SU-DHL-6 (cell line): ENCODE results near the gene RAD51B.

Experiments used
- H2AFZ ChIP-seq: fragments of 200-600 bp; sonication (generic); 2 replicates; pipeline ENCODE4 v1.6.1; 2014; ENCODE audit warnings: low read depth, mild to moderate bottlenecking, moderate library complexity, mixed read lengths, antibody characterized with exemption, low read length; ENCODE audit not compliant: severe bottlenecking
- H3F3A ChIP-seq: fragments of 200-600 bp; shearing (Covaris generic); 2 replicates; pipeline ENCODE4 v1.6.0; 2016; ENCODE audit warnings: antibody characterized with exemption, mild to moderate bottlenecking; ENCODE audit not compliant: insufficient read depth
- H3K27ac ChIP-seq: fragments of 200-600 bp; sonication (generic); 2 replicates; pipeline ENCODE4 v1.5.1; 2016; ENCODE audit warnings: low read depth, mild to moderate bottlenecking, low read length, moderate library complexity, mixed read lengths
- H3K27me3 ChIP-seq: fragments of 200-600 bp; sonication (generic), shearing (Covaris generic); 2 replicates; pipeline ENCODE4 v1.6.0; 2014; ENCODE audit warnings: mild to moderate bottlenecking, low read length
- H3K36me3 ChIP-seq: fragments of 200-600 bp; sonication (generic); 2 replicates; pipeline ENCODE4 v1.6.1; 2014; ENCODE audit warnings: mild to moderate bottlenecking, low read length, mixed read lengths
- H3K4me2 ChIP-seq: fragments of 300-600, 200-600 bp; shearing (Covaris generic), sonication (generic); 2 replicates; pipeline ENCODE4 v1.6.0; 2014; ENCODE audit warnings: low read length, low read depth, mild to moderate bottlenecking; ENCODE audit not compliant: poor library complexity, severe bottlenecking
- H3K4me3 ChIP-seq: fragments of 200-600 bp; sonication (generic); 2 replicates; pipeline ENCODE4 v1.5.1; 2014; ENCODE audit warnings: antibody characterized with exemption, low read length, mild to moderate bottlenecking, mixed read lengths; ENCODE audit not compliant: insufficient read depth, poor library complexity, severe bottlenecking
- H3K79me2 ChIP-seq: fragments of 200-600 bp; sonication (generic); 2 replicates; pipeline ENCODE4 v1.6.1; 2014; ENCODE audit warnings: mild to moderate bottlenecking, low read length, moderate library complexity; ENCODE audit not compliant: insufficient read depth
- H3K9ac ChIP-seq: fragments of 200-600 bp; sonication (generic); 2 replicates; pipeline ENCODE4 v1.7.0; 2014; ENCODE audit warnings: mild to moderate bottlenecking, low read length
- H3K9me2 ChIP-seq: fragments of 200-600 bp; sonication (generic); replicated peaks from 2 replicates; pipeline ENCODE4 v1.6.1; 2014; ENCODE audit warnings: low read length; ENCODE audit not compliant: insufficient read depth
- H3K9me3 ChIP-seq: fragments of 200-600 bp; sonication (generic); 2 replicates; pipeline ENCODE4 v1.6.1; 2014; ENCODE audit warnings: low read length, mixed read lengths; ENCODE audit not compliant: insufficient read depth
- H4K20me1 ChIP-seq: fragments of 200-600 bp; sonication (generic); 2 replicates; pipeline ENCODE4 v1.6.1; 2014; ENCODE audit warnings: low read depth, mild to moderate bottlenecking, antibody characterized with exemption, low read length, moderate library complexity, mixed read lengths
- CTCF ChIP-seq: fragments of 200-600 bp; sonication (generic); IDR thresholded peaks from one replicate; pipeline ENCODE4 v1.5.1; 2017; ENCODE audit warnings: antibody characterized with exemption, mild to moderate bottlenecking, low read length, moderate library complexity; ENCODE audit not compliant: insufficient read depth, poor library complexity, severe bottlenecking
- EZH2phosphoT487 ChIP-seq: fragments of 200-600 bp; sonication (generic), shearing (Covaris generic); conservative IDR thresholded peaks from 2 replicates; pipeline ENCODE4 v1.6.1; 2018; ENCODE audit warnings: mild to moderate bottlenecking, antibody characterized with exemption, low read length, moderate library complexity, mixed read lengths

Gene RAD51B

GRCh38 chr14:68260121-68260520, 440.5 kb downstream of the RAD51B start:
- no peaks in the 10 kb centered on the region for H3K36me3 ChIP-seq
- H3K27me3 ChIP-seq: no peaks in the 10 kb centered on the region
- H3F3A ChIP-seq: no peaks in the 10 kb centered on the region
- H2AFZ ChIP-seq: no peak overlapping the region
- no peak for TF ChIP-seq CTCF
- no peak for TF ChIP-seq EZH2phosphoT487
- H3K4me2 ChIP-seq: no peak overlapping the region
- no peaks in the 10 kb centered on the region for H3K79me2 ChIP-seq
- no peak overlapping the region for H3K4me3 ChIP-seq
- H3K9me3 ChIP-seq: no peaks in the 10 kb centered on the region
- H3K27ac ChIP-seq: no peak overlapping the region
- H3K9me2 ChIP-seq: no peaks in the 10 kb centered on the region
- H4K20me1 ChIP-seq: no peaks in the 10 kb centered on the region
- H3K9ac ChIP-seq: no peak overlapping the region

- no peak overlapping the region for H2AFZ ChIP-seq
- no peak overlapping the region for H3K4me2 ChIP-seq
- no peaks in the 10 kb centered on the region for H3K27me3 ChIP-seq
- H3K79me2 ChIP-seq: no peaks in the 10 kb centered on the region
- no peak for TF ChIP-seq CTCF
- no peak for TF ChIP-seq EZH2phosphoT487
- no peak overlapping the region for H3K27ac ChIP-seq
- H3K36me3 ChIP-seq: no peaks in the 10 kb centered on the region
- H3K4me3 ChIP-seq: no peak overlapping the region
- H3F3A ChIP-seq: peaks cover 4% of the 10 kb centered on the region
- no peaks in the 10 kb centered on the region for H3K9me3 ChIP-seq
- no peak overlapping the region for H3K9ac ChIP-seq
- no peaks in the 10 kb centered on the region for H3K9me2 ChIP-seq
- no peaks in the 10 kb centered on the region for H4K20me1 ChIP-seq
Observed at GRCh38 chr14:68261092-68261842, 441.7 kb downstream of the RAD51B start.

- H3K9me2 ChIP-seq: no peaks in the 10 kb centered on the region
- TF ChIP-seq EZH2phosphoT487: no peak
- no peak for TF ChIP-seq CTCF
- no peak overlapping the region for H3K9ac ChIP-seq
- no peaks in the 10 kb centered on the region for H4K20me1 ChIP-seq
- H3K79me2 ChIP-seq: no peaks in the 10 kb centered on the region
- H2AFZ ChIP-seq: no peak overlapping the region
- H3K4me3 ChIP-seq: no peak overlapping the region
- no peaks in the 10 kb centered on the region for H3K9me3 ChIP-seq
- peaks cover 17% of the 10 kb centered on the region for H3F3A ChIP-seq
- no peaks in the 10 kb centered on the region for H3K36me3 ChIP-seq
- no peak overlapping the region for H3K4me2 ChIP-seq
- no peak overlapping the region for H3K27ac ChIP-seq
- H3K27me3 ChIP-seq: no peaks in the 10 kb centered on the region
Observed at GRCh38 chr14:68262567-68262966, 443.0 kb downstream of the RAD51B start.
